K562 (cell line): ENCODE results near the gene AMT. TPM values are rescaled to one million over a fixed set of nuclear protein-coding genes. Genes with fewer than 3 reads are reported as not detected.
A peak's percentile ranks its signal among the peaks of the same experiment; 100 is the strongest.

Experiments used
- BHLHE40 ChIP-seq: IDR thresholded peaks from 2 replicates; pipeline ENCODE4 v1.6.1; 2011; ENCODE audit warnings: low read length, improper control_type of control experiment
- BRD4 ChIP-seq: fragments of 200-600 bp; sonication (generic); IDR thresholded peaks from 2 replicates; pipeline ENCODE4 v1.6.1; 2017; ENCODE audit warnings: inconsistent platforms
- CC2D1A ChIP-seq: fragments of 450-650 bp; IDR thresholded peaks from 2 replicates; pipeline ENCODE4 v1.6.1; 2017; ENCODE audit warnings: mild to moderate bottlenecking
- EP400 ChIP-seq: fragments of 450-650 bp; IDR thresholded peaks from 2 replicates; pipeline ENCODE4 v1.6.1; 2017; ENCODE audit warnings: antibody characterized with exemption, mild to moderate bottlenecking, moderate library complexity
- EWSR1 ChIP-seq: fragments of 450-650 bp; IDR thresholded peaks from 2 replicates; pipeline ENCODE4 v1.6.1; 2018; ENCODE audit warnings: borderline replicate concordance, mild to moderate bottlenecking, low read depth, moderate library complexity; ENCODE audit not compliant: partially characterized antibody
- HDAC8 ChIP-seq: fragments of 450-650 bp; IDR thresholded peaks from 2 replicates; pipeline ENCODE4 v1.6.1; 2016; ENCODE audit warnings: mild to moderate bottlenecking, missing genetic modification characterization, moderate library complexity, missing compliant biosample characterization
- JUND ChIP-seq, 2 experiments: IDR thresholded peaks; 2 replicates in 1 of 2; 3 replicates in 1 of 2; pipeline ENCODE4 v1.6.1; 2011; ENCODE audit warnings: borderline replicate concordance in 2 of 2, low read depth in 2 of 2, low read length in 2 of 2, improper control_type of control experiment in 1 of 2, missing biosample characterization in 1 of 2, missing genetic modification characterization in 1 of 2, missing genetic modification reagents in 1 of 2
- MAFK ChIP-seq: IDR thresholded peaks from 2 replicates; pipeline ENCODE4 v1.6.1; 2011; ENCODE audit warnings: low read length, improper control_type of control experiment
- MEIS2 ChIP-seq: fragments of 450-650 bp; IDR thresholded peaks from 2 replicates; pipeline ENCODE4 v1.6.1; 2014; ENCODE audit warnings: mild to moderate bottlenecking; ENCODE audit not compliant: partially characterized antibody
- NELFE ChIP-seq: IDR thresholded peaks from 2 replicates; pipeline ENCODE4 v1.6.1; 2011; ENCODE audit warnings: mild to moderate bottlenecking; ENCODE audit not compliant: insufficient read depth, insufficient read length
- PCBP1 ChIP-seq: fragments of 200-400 bp; formaldehyde crosslinking; IDR thresholded peaks from 2 replicates; pipeline ENCODE4 v1.6.1; 2018; ENCODE audit warnings: mild to moderate bottlenecking, low read depth, low read length; ENCODE audit not compliant: poor library complexity, severe bottlenecking
- POLR2H ChIP-seq: IDR thresholded peaks from 2 replicates; pipeline ENCODE4 v1.6.1; 2016; ENCODE audit warnings: missing genetic modification characterization, low read depth, mild to moderate bottlenecking, control low read depth, missing compliant biosample characterization, moderate library complexity
- REST ChIP-seq, 2 experiments: fragments of 450-650 bp; formaldehyde crosslinking in 1 of 2; IDR thresholded peaks; 2 replicates each; pipeline versions ENCODE4 v1.4.0 to v1.6.1; 2014 to 2020; ENCODE audit warnings: mild to moderate bottlenecking in 2 of 2, borderline replicate concordance in 1 of 2, low read depth in 1 of 2
- SRSF7 ChIP-seq: fragments of 200-400 bp; formaldehyde crosslinking; optimal IDR thresholded peaks from 2 replicates; pipeline ENCODE3; 2017; ENCODE audit warnings: mild to moderate bottlenecking, low read depth, low read length
- SUPT5H ChIP-seq: fragments of 450-650 bp; IDR thresholded peaks from 2 replicates; pipeline ENCODE4 v1.6.1; 2016
- TSC22D4 ChIP-seq: fragments of 450-650 bp; IDR thresholded peaks from 2 replicates; pipeline ENCODE4 v1.6.1; 2016; ENCODE audit warnings: missing genetic modification characterization, missing biosample characterization, control low read depth
- ZC3H8 ChIP-seq: fragments of 450-650 bp; IDR thresholded peaks from 2 replicates; pipeline ENCODE4 v1.6.1; 2017
- ZFX ChIP-seq: sonication (generic); formaldehyde crosslinking; IDR thresholded peaks from 2 replicates; pipeline ENCODE4 v1.8.0; 2022; ENCODE audit warnings: mild to moderate bottlenecking, missing genetic modification reagents, moderate library complexity
- ZNF143 ChIP-seq: sonication (generic); formaldehyde crosslinking; IDR thresholded peaks from 2 replicates; pipeline ENCODE4 v1.9.0; 2022; ENCODE audit warnings: mild to moderate bottlenecking, missing genetic modification reagents
- ZNF282 ChIP-seq: sonication (generic); formaldehyde crosslinking; IDR thresholded peaks from 2 replicates; pipeline ENCODE4 v1.8.1; 2023; ENCODE audit warnings: missing genetic modification reagents
- ZNF699 ChIP-seq: fragments of 250-450 bp; sonication (Bioruptor Pico); IDR thresholded peaks from 2 replicates; pipeline ENCODE4 v1.8.0; 2021; ENCODE audit warnings: mild to moderate bottlenecking, moderate library complexity; ENCODE audit not compliant: insufficient replicate concordance
- ZNF79 ChIP-seq: fragments of 250-450 bp; sonication (Bioruptor Pico); IDR thresholded peaks from 2 replicates; pipeline ENCODE4 v1.4.0; 2020; ENCODE audit warnings: low read depth, mild to moderate bottlenecking, moderate library complexity
- polyA plus RNA-seq, 8 experiments: library from polyadenylated mRNA; depleted of rRNA in 4 of 8; stranded (reverse) in 5 of 8; unstranded in 3 of 8; fragments of >200 nt; fragmentation: Nextera tagmentation in 2 of 8; fragmentation: Illumina TruSeq in 1 of 8; extraction: Ambion mirVana in 2 of 8; extraction: Trizol in 1 of 8; gene quantifications; 2 replicates each; pipeline versions ENCODE4 v1.2.1 to v1.2.3, GENCODE V29; 2011 to 2014; ENCODE audit warnings: inconsistent platforms in 1 of 8, missing spikeins in 1 of 8
- total RNA-seq, 7 experiments: library from RNA; depleted of rRNA in 6 of 7; stranded (reverse); fragments of >200 nt in 6 of 7; fragmentation: Illumina TruSeq in 2 of 7; extraction: Trizol in 2 of 7; gene quantifications; 2 replicates each; pipeline versions ENCODE4 v1.2.1 to v1.2.3, GENCODE V29; 2011 to 2021; ENCODE audit warnings: low replicate concordance in 1 of 7

Gene AMT
- total and polyA plus RNA-seq, 9 of the 15 experiments (the other 6 are each of a cell fraction or from before 2014, with no cell fraction given), result 0.14 to 2.1 (median 0.52) TPM

- TF ChIP-seq REST (IDR thresholded peaks at IDR 0.05; ENCODE audit: borderline replicate concordance), result no peak
- no peak for TF ChIP-seq REST (CRISPR knock-in tag; IDR thresholded peaks at IDR 0.05; ENCODE audit: low read depth)
- no peak for TF ChIP-seq ZNF282
- TF ChIP-seq MEIS2, result peak; percentile 55
- no peak for TF ChIP-seq NELFE
- no peak for TF ChIP-seq MAFK
- TF ChIP-seq ZNF699 (CRISPR knock-in tag), result no peak
- TF ChIP-seq ZC3H8, result no peak
- TF ChIP-seq HDAC8, result no peak
- TF ChIP-seq POLR2H (tag), result no peak
- peak; percentile 45; the same call in 1 of the 2 replicates for TF ChIP-seq JUND (IDR thresholded peaks at IDR 0.05; ENCODE audit: borderline replicate concordance, low read depth, low read length)
- peak; percentile 24; the same call in 1 of the 3 replicates for TF ChIP-seq JUND (tag; IDR thresholded peaks at IDR 0.05; ENCODE audit: borderline replicate concordance, low read depth, low read length)
- TF ChIP-seq SRSF7, result no peak
- no peak for TF ChIP-seq TSC22D4
- 0 out of 2 replicates have a peak, but pooled peaks have one; percentile 26 for TF ChIP-seq EP400
- TF ChIP-seq BRD4, result no peak
- TF ChIP-seq ZNF79 (CRISPR knock-in tag), result no peak
- no peak for TF ChIP-seq PCBP1
- TF ChIP-seq BHLHE40, result 0 out of 2 replicates have a peak, but pooled peaks have one; percentile 3
- no peak; the same call in 1 of the 2 replicates for TF ChIP-seq ZFX
- no peak for TF ChIP-seq EWSR1
- TF ChIP-seq ZNF143 (CRISPR knock-in tag), result no peak
- TF ChIP-seq CC2D1A, result no peak
- TF ChIP-seq SUPT5H, result no peak
These were observed 43.2 kb upstream of the AMT start (continued) for GRCh38 chr3:49465270-49466034.
